Kasumi-1 (cell line): ENCODE results near the gene GLI3.

Experiments used
- DNase-seq, 2 experiments: peaks; one replicate each; lab custom pipeline; 2025; lab: John Stamatoyannopoulos, UW

Gene GLI3

GRCh38 chr7:41972270-41972669, 264.7 kb downstream of the GLI3 start:
- DNase-seq = no peak

DNA sequence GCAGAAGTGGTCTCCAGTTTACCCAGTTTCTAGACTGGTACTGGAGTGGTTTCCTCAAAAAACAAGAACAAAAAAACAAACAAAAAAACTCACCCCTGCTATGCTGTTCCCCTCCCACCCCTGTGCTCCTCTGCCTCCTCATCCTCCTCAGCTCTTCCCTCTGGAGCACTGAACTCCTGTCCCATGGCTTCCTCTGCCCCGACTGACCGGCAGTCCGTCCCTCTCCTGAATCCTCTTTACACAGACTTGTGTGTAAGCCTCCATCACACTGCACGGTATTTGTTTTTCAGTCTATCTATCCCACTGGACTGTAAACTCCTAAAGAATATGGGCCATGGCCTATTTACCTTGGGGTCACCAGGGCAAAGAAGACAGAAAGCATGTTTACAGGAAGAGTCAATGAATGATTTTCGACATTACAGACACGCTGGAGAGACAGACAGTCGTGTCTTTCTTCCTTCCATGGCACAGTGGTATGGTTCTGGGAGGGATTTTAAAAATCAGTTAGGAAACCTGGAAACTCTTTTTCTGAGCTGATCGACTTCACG, 265.3 kb downstream of the GLI3 start:
- no peak for DNase-seq

GRCh38 chr7:41970941-41971340, 266.1 kb downstream of the GLI3 start:
- no peak for DNase-seq

DNA sequence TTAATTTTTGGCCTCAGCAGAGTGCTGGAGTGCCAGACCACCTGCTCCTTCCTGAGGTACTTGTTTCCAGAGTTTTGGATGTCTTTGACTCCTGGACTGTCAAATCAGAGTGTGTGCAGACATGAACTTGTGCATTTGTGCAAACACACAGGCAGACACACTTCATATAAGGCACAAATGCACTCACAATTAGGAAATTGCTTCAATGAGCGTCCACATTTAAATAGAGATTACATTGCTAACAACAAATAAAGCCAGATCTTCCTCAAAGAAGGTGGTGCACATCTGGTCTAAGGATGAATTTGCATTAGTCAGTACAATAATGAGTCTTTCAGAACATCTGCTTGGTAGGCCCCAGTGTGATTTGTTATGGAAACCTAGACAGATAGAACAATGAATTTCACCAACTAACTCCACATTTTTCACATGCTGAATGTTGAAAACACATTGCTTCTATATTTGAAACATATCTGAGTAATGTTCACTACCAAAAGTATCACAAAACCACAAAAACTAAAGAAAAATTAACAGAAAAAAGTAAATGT, 267.4 kb downstream of the GLI3 start:
- no peak for DNase-seq

- DNase-seq = peak; percentile 51 to 53
Measured at GRCh38 chr7:41967156-41967555, 269.9 kb downstream of the GLI3 start.

- no peak for DNase-seq
Measured at GRCh38 chr7:41965951-41966505, 271.0 kb downstream of the GLI3 start.

DNA sequence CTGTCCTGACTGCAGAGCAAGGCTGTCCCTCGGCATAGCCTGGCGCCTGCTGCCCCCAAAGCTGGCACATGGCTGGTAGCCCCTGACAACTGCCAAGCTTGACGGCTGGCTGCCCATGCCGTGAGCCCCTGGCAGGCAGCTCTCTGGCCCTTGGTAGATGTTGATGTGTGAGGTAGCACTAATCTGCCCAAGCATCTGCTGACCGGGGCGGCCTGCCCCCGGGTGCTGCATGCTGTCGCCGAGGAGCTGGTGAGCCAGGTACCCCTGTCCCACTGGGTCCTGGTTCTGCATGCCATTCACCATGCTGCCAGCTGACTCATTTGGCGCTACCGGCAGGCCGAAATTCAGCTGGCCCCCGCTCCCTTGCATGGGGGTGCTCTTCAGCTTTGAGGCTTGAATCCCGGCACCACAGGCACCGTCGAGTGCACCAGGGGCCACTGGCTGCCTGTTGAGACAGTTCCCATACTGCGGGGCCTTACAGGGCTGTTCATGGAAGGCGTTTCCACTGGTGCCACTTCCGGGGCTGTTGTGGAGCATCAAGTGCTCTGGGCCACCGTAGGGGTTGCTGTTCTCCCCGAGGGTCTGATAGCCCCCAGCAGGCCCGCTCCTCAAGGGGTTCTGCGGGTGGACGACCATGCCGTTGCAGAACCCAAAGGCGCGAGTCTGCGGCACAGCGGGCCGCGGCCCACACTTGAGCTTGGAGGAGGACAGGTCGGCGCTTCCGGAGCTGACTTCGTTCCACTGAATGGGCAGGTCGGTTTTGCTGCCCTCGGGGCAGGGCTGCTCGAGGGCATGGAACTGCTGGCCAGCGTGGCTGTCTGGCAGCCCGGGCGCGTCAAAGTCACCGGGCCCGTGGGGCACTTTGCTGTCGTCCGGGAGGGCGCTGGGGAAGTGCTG, 271.9 kb downstream of the GLI3 start:
- DNase-seq = no peak

- no peak for DNase-seq
Measured at GRCh38 chr7:41964183-41964753, 272.7 kb downstream of the GLI3 start.

GRCh38 chr7:41956705-41957104, 280.3 kb downstream of the GLI3 start:
- DNase-seq = peak in 1 of 2 experiments; percentile 41

- peak; percentile 99 for DNase-seq
Measured at GRCh38 chr7:41955893-41956675, 280.9 kb downstream of the GLI3 start.

DNA sequence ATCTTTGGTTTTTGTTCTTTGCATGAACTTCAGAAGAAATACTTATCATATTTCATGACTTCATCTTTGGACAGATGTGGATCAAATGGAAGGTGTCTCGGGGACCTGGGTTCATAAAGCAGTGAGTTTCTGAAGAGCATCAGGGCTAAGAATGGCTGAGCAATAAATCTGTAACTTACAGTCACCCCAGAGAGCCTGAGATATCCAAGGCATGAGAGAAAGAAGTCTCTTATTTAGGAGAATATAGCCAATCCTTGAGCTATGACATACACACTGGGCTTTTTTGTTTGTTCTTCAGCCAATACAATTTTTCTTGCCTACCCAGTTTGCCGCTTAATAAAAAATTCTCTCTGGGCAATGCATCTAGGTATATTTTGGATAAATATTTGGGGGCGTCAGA, 281.6 kb downstream of the GLI3 start:
- DNase-seq = peak in 1 of 2 experiments; percentile 54

DNA sequence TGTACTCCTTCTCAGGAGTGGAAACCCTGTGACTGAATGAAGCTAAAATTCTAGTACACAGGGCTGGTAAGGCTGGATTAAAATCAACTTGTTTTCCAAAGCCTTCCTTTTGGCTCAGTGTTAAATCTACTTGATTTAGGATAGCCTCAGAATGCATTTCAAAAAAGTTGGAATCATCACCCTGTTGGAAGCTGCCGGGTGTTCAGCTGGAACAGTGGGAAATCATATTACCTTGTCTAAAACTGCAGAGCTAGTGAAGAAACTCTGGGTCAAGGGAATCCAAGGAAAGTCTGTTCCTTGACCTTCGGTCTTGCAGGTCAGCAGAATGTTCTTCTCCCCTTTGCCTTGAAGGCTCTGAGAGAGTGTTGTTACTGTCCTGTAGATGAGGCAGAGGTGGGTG, 282.0 kb downstream of the GLI3 start:
- no peak for DNase-seq

GRCh38 chr7:41948503-41948902, 288.5 kb downstream of the GLI3 start:
- DNase-seq = no peak

DNA sequence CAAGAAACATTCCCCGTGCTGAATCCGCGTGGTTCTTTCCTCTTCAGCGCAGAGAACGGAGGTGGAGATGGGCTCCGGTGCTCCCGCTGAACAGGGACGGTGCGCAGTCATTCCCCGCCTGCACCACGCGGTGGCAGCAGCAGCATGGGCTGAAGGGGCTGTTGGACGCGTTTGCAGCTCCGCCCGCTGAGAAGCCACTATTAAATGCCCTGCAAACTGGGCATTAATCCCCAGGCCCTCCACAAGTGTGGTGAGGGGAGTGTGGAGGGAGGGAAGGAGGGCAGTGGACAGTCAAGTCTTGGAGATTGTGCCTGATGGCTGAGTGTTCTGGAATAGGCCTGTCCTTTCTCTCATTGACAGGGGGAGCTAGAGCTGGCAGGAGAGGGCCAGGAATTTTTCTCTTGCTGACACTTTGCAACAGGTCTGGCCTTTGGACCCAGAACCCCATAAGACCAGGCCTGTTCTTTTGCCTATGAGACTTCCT, 293.9 kb downstream of the GLI3 start:
- peak; percentile 86 to 92 for DNase-seq

GRCh38 chr7:41942468-41943093, 294.4 kb downstream of the GLI3 start:
- no peak for DNase-seq

GRCh38 chr7:41940760-41941343, 296.2 kb downstream of the GLI3 start:
- DNase-seq = peak; percentile 92 to 97

DNA sequence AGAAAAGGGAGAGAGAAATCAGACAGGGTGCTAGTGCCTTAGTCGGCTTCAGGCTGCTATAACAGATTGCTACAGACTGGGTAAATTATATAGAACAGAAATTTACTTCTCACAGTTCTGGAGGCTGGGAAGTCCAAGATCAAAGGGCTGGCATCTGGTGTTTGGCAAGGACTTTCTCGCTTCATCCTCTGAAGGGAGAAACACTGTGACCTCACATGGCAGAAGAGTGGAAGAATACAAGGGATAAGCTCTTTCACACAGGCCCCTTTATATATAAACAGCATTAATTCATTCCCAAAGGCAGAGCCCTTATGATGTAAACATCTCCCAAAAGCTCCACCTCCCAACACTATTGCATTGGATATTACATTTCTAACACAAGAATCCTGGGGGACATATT, 298.6 kb downstream of the GLI3 start:
- DNase-seq = no peak

DNA sequence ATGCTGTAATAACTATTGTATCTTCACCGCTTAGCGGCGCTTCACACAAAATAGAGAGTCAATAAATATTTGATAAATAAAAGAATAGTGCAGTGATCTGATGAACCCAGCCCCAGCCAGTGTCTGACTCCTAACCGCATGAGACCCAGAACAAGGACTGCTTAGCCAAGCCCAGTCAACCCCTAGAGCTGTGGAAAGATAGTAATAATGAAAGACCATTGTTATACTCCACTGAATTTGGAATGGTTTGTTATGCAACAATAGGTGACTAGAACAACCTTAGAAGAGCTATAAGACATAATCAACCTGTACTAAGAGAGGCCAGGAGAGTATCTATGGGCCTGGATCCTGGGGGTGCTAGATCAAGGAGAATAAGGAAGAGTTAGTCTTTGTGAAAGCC, 303.6 kb downstream of the GLI3 start:
- no peak for DNase-seq

DNA sequence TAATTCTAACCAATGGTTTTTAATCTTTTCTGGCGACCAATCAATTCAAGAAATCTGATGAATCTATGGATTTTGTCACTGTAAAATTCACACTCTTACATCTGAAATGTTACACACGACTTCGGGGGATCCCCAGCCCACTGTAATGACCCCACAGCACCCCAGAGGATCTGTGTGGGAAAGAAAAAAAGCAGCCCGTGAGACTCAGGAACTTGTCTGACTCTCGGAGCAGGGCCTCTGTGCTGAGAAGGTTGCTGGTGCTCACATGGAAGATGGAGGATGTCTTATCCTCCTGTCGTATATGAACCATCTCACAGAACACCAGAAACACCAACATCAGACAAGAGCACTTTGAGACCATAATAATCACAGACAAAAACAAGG, 305.8 kb downstream of the GLI3 start:
- DNase-seq = no peak

DNA sequence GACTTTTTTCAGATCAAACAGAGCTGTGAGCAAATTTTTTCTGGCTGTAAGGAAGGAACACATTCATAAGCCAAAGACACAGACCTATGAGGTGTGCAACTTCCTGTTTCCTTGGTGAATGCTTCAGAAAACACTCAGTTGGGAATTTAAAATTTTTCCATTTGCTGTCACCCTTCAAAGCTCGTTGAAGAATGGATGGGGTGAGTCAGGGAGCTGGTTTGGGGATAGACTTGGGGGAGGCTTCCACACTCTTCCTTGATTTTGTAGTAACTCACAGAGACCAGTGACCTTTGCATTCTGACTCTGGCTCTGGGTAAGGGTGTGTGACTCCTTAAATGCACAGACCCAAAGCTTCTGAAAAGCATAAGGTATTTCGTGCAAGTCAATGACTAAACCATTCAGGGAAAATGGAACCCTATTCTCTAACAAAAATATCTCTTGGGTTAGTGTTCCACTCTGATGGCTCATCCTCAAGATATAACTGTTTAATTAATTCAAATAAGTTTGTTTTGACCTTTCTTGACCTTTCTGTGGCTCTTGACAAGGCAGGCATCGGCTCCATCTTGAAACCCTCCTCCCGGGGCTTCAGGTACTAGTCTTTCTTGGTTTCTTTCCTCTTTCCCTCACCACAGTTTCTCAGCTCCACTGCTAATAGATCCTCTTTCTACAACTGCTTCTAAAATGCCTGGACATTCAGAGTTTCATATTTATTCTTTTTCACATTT, 306.3 kb downstream of the GLI3 start:
- DNase-seq = peak in 1 of 2 experiments; percentile 32
